Naive thymus-derived CD8-positive, alpha-beta T cell (primary cell): ENCODE measurements around the gene FBLN2. TPM values are rescaled to one million over a fixed set of nuclear protein-coding genes. Genes with fewer than 3 reads are reported as not detected.

Experiments used
- ATAC-seq, 2 donors: fragments of 150-1000 bp; cut with Tn5 transposase in 1 of 2; sonication (Bioruptor Pico), chemical (Tn5 transposase) in 1 of 2; 1 replicate in 1 of 2; 2 replicates in 1 of 2; pipeline ENCODE4 v1.10.0; 2021; ENCODE audit warnings: mild to moderate bottlenecking in 2 of 2, moderate library complexity in 2 of 2
- POLR2A ChIA-PET: fragments of 350-600 bp; sonication (Branson Sonifier 250); formaldehyde crosslinking; loops from one replicate; lab custom pipeline; 2021; ENCODE audit warnings: antibody characterized with exemption; lab: Charles Lee
- DNase-seq, 10 donors: peaks; one replicate each; pipeline versions ENCODE4 v3.0.0 to v3.0.0-alpha.2; 2020 to 2022
- H3K27ac Mint-ChIP-seq, 10 donors: one replicate each; pipeline ENCODE4 v1.8.0; 2020 to 2022; ENCODE audit warnings: mild to moderate bottlenecking in 10 of 10, mixed read lengths in 10 of 10, moderate library complexity in 4 of 10, inconsistent platforms in 1 of 10
- H3K27me3 Mint-ChIP-seq, 5 donors: one replicate each; pipeline ENCODE4 v1.8.0; 2021 to 2022; ENCODE audit warnings: mixed read lengths in 5 of 5
- H3K36me3 Mint-ChIP-seq, 3 donors: one replicate each; pipeline ENCODE4 v1.8.0; 2020 to 2022; ENCODE audit warnings: mixed read lengths in 3 of 3, mild to moderate bottlenecking in 2 of 3, inconsistent platforms in 1 of 3
- H3K4me1 Mint-ChIP-seq, 4 donors: one replicate each; pipeline ENCODE4 v1.8.0; 2021 to 2022; ENCODE audit warnings: mixed read lengths in 4 of 4
- H3K4me3 Mint-ChIP-seq, 10 donors: one replicate each; pipeline ENCODE4 v1.8.0; 2020 to 2022; ENCODE audit warnings: mild to moderate bottlenecking in 10 of 10, mixed read lengths in 10 of 10, moderate library complexity in 6 of 10, inconsistent platforms in 1 of 10
- H3K9me3 Mint-ChIP-seq, 9 donors: one replicate each; pipeline ENCODE4 v1.8.0; 2020 to 2022; ENCODE audit warnings: mixed read lengths in 9 of 9, mild to moderate bottlenecking in 3 of 9, inconsistent platforms in 1 of 9, moderate library complexity in 1 of 9
- polyA plus RNA-seq, 3 donors: library from polyadenylated mRNA; unstranded; fragments of 300-500 nt; fragmentation: Illumina TruSeq; gene quantifications; one replicate each; pipeline ENCODE4 v1.2.3, GENCODE V29; 2021
- total RNA-seq, 8 experiments: library from RNA in 2 of 8; stranded (reverse) in 2 of 8; gene quantifications; one replicate each; pipeline ENCODE4 v1.2.3 and lab custom pipeline; 2021 to 2026

Gene FBLN2
- total and polyA plus RNA-seq, 5 experiments from 2014 or later, result 6.3 to 33.7 (median 15.8) TPM

GRCh38 chr3:13651057-13651400 is 102.1 kb downstream of the FBLN2 start:
- Mint-ChIP-seq H3K4me3 (no peak overlapping the region), H3K27ac (peak overlapping the region in 4 of 10 donors; percentile 13 to 87 (median 58))
- no peak for DNase-seq

GRCh38 chr3:13651775-13652428 is 103.0 kb downstream of the FBLN2 start:
- peaks cover 8 to 24% (median 16%) of the 10 kb centered on the region in 5 donors for H3K27me3 Mint-ChIP-seq
- DNase-seq (no peak), ATAC-seq (no peak)
- no peaks in the 10 kb centered on the region for H3K36me3 Mint-ChIP-seq
- H3K27ac Mint-ChIP-seq, result peak overlapping the region in 4 of 10 donors; percentile 35 to 77 (median 42)
- no peaks in the 10 kb centered on the region for H3K9me3 Mint-ChIP-seq
- peak overlapping the region in 1 of 10 donors; percentile 48 for H3K4me3 Mint-ChIP-seq
- POLR2A ChIA-PET, result interaction anchor here (10.3 kb wide), 1 partner anchor 231 kb away, joined by 129 read pairs; the partner anchor contains the start of gene WNT7A
- H3K4me1 Mint-ChIP-seq, result peaks cover 32 to 66% (median 53%) of the 10 kb centered on the region in 4 donors

More at GRCh38 chr3:13651057-13651400, 102.1 kb downstream of the FBLN2 start:
- POLR2A ChIA-PET, result interaction anchor here (2.4 to 10.3 kb wide), 2 partner anchors 155 to 232 kb away, joined by 8 to 129 read pairs; partner anchors contain the start of gene WNT7A
- no peak for ATAC-seq
- Mint-ChIP-seq H3K27me3 (peaks cover 9 to 18% (median 16%) of the 10 kb centered on the region in 5 donors), H3K36me3 (no peaks in the 10 kb centered on the region), H3K9me3 (no peaks in the 10 kb centered on the region), H3K4me1 (peaks cover 32 to 66% (median 53%) of the 10 kb centered on the region in 4 donors)

GRCh38 chr3:13652728-13653127 is 103.8 kb downstream of the FBLN2 start:
- peaks cover 36 to 66% (median 48%) of the 10 kb centered on the region in 4 donors for H3K4me1 Mint-ChIP-seq
- no peaks in the 10 kb centered on the region for H3K9me3 Mint-ChIP-seq
- POLR2A ChIA-PET, result interaction anchor here (1.5 to 10.3 kb wide), 2 partner anchors 157 to 230 kb away, joined by 5 to 129 read pairs; partner anchors contain the start of gene WNT7A
- peaks cover 7 to 25% (median 13%) of the 10 kb centered on the region in 5 donors for H3K27me3 Mint-ChIP-seq
- H3K27ac Mint-ChIP-seq, result peak overlapping the region in 2 of 10 donors; percentile 40 to 79
- no peak for ATAC-seq
- H3K4me3 Mint-ChIP-seq, result peak overlapping the region in 2 of 10 donors; percentile 14 to 22
- no peaks in the 10 kb centered on the region for H3K36me3 Mint-ChIP-seq
- no peak for DNase-seq

GRCh38 chr3:13653631-13654279 is 104.8 kb downstream of the FBLN2 start:
- no peaks in the 10 kb centered on the region for H3K36me3 Mint-ChIP-seq
- peaks cover 4 to 22% (median 13%) of the 10 kb centered on the region in 5 donors for H3K27me3 Mint-ChIP-seq
- H3K9me3 Mint-ChIP-seq, result no peaks in the 10 kb centered on the region
- H3K27ac Mint-ChIP-seq, result peak overlapping the region; percentile 15 to 92 (median 71)
- H3K4me1 Mint-ChIP-seq, result peaks cover 32 to 62% (median 44%) of the 10 kb centered on the region in 4 donors
- POLR2A ChIA-PET, result interaction anchor here (0.6 to 10.3 kb wide), 4 partner anchors 54 to 229 kb away, joined by 4 to 129 read pairs (median 4); partner anchors contain the start of genes HDAC11 and WNT7A
- H3K4me3 Mint-ChIP-seq, result peak overlapping the region; percentile 4 to 73 (median 49)
- ATAC-seq, result no peak
- peak in 2 of 10 donors; percentile 21 to 22 for DNase-seq

- peak overlapping the region in 6 of 10 donors; percentile 32 to 79 (median 71) for H3K27ac Mint-ChIP-seq
- H3K27me3 Mint-ChIP-seq, result peaks cover 4 to 22% (median 12%) of the 10 kb centered on the region in 5 donors
- H3K9me3 Mint-ChIP-seq, result no peaks in the 10 kb centered on the region
- ATAC-seq (peak; percentile 41 to 64), DNase-seq (peak; percentile 21 to 72 (median 46))
- H3K4me3 Mint-ChIP-seq, result peak overlapping the region; percentile 4 to 77 (median 51)
- H3K4me1 Mint-ChIP-seq, result peaks cover 32 to 62% (median 41%) of the 10 kb centered on the region in 4 donors
- POLR2A ChIA-PET, result interaction anchor here (0.8 to 10.3 kb wide), 8 partner anchors 8 to 242 kb away, joined by 3 to 129 read pairs (median 4); partner anchors contain the start of genes HDAC11 and WNT7A
- no peaks in the 10 kb centered on the region for H3K36me3 Mint-ChIP-seq
Measured at GRCh38 chr3:13654330-13655060, 105.6 kb downstream of the FBLN2 start.

GRCh38 chr3:13655061-13655913 is 106.4 kb downstream of the FBLN2 start:
- POLR2A ChIA-PET, result interaction anchor here (0.6 to 10.3 kb wide), 8 partner anchors 9 to 241 kb away, joined by 3 to 129 read pairs (median 3); partner anchors contain the start of gene WNT7A
- no peaks in the 10 kb centered on the region for H3K9me3 Mint-ChIP-seq
- peak overlapping the region in 9 of 10 donors; percentile 33 to 82 (median 71) for H3K4me3 Mint-ChIP-seq
- DNase-seq (peak in 5 of 10 donors; percentile 13 to 57 (median 41)), ATAC-seq (peak in 1 of 2 donors; percentile 41)
- peaks cover 4 to 22% (median 12%) of the 10 kb centered on the region in 5 donors for H3K27me3 Mint-ChIP-seq
- H3K27ac Mint-ChIP-seq, result peak overlapping the region in 5 of 10 donors; percentile 35 to 81 (median 71)
- no peaks in the 10 kb centered on the region for H3K36me3 Mint-ChIP-seq
- peaks cover 30 to 55% (median 37%) of the 10 kb centered on the region in 4 donors for H3K4me1 Mint-ChIP-seq

- Mint-ChIP-seq H3K27ac (no peak overlapping the region), H3K9me3 (no peaks in the 10 kb centered on the region), H3K27me3 (peaks cover 4 to 22% (median 12%) of the 10 kb centered on the region in 5 donors), H3K4me3 (no peak overlapping the region), H3K36me3 (no peaks in the 10 kb centered on the region), H3K4me1 (peaks cover 24 to 50% (median 31%) of the 10 kb centered on the region in 4 donors)
- no peak for DNase-seq
- POLR2A ChIA-PET, result interaction anchor here (1.3 to 10.3 kb wide), 3 partner anchors 177 to 238 kb away, joined by 3 to 129 read pairs (median 5); partner anchors contain the start of genes HDAC11 and WNT7A
- ATAC-seq, result no peak
Measured at GRCh38 chr3:13656584-13657301, 107.8 kb downstream of the FBLN2 start.

GRCh38 chr3:13657660-13658435 is 108.9 kb downstream of the FBLN2 start:
- H3K9me3 Mint-ChIP-seq, result no peaks in the 10 kb centered on the region
- peak overlapping the region in 2 of 10 donors; percentile 44 to 69 for H3K27ac Mint-ChIP-seq
- H3K4me1 Mint-ChIP-seq, result peaks cover 16 to 40% (median 29%) of the 10 kb centered on the region in 4 donors
- ATAC-seq (peak; percentile 82 to 88), DNase-seq (peak; percentile 46 to 78 (median 63))
- POLR2A ChIA-PET, result interaction anchor here (0.6 to 10.3 kb wide), 6 partner anchors 11 to 467 kb away, joined by 3 to 129 read pairs (median 3); partner anchors contain the start of genes CHCHD4, HDAC11, TMEM43 and WNT7A
- H3K36me3 Mint-ChIP-seq, result no peaks in the 10 kb centered on the region
- H3K27me3 Mint-ChIP-seq, result peaks cover 4 to 22% (median 12%) of the 10 kb centered on the region in 5 donors
- H3K4me3 Mint-ChIP-seq, result no peak overlapping the region

- Mint-ChIP-seq H3K9me3 (no peaks in the 10 kb centered on the region), H3K27me3 (peaks cover 4 to 21% (median 12%) of the 10 kb centered on the region in 5 donors), H3K4me3 (no peak overlapping the region), H3K36me3 (no peaks in the 10 kb centered on the region), H3K4me1 (peaks cover 12 to 32% (median 22%) of the 10 kb centered on the region in 4 donors), H3K27ac (no peak overlapping the region)
- DNase-seq (no peak), ATAC-seq (no peak)
- POLR2A ChIA-PET, result interaction anchor here (1.8 to 10.3 kb wide), 2 partner anchors 224 to 466 kb away, joined by 3 to 129 read pairs; partner anchors contain the start of genes CHCHD4, TMEM43 and WNT7A
Measured at GRCh38 chr3:13658681-13659080, 109.8 kb downstream of the FBLN2 start.
